Testis (tissue), 3 donors: ENCODE results near the gene POTEC. TPM values are rescaled to one million over a fixed set of nuclear protein-coding genes. Genes with fewer than 3 reads are reported as not detected.
"Not testable (repeated sequence)": the region's sequence is repeated elsewhere in the genome, so short reads cannot be mapped to it uniquely, and the experiment has no call there.

Source experiments
- DNase-seq: peaks from one replicate; pipeline ENCODE4 v3.0.0-alpha.2; 2019
- H3K27ac ChIP-seq, 2 donors: fragments of 200-600 bp; sonication (generic); one replicate each; pipeline ENCODE4 v1.5.1; 2019
- H3K27me3 ChIP-seq: fragments of 200-600 bp; sonication (generic); one replicate; pipeline ENCODE4 v1.5.1; 2019
- H3K36me3 ChIP-seq: fragments of 200-600 bp; sonication (generic); one replicate; pipeline ENCODE4 v1.5.1; 2017; ENCODE audit warnings: low read depth; ENCODE audit errors: missing control alignments
- H3K4me1 ChIP-seq: fragments of 200-600 bp; sonication (generic); one replicate; pipeline ENCODE4 v1.5.1; 2019
- H3K4me3 ChIP-seq, 2 donors: fragments of 200-600 bp; sonication (generic); one replicate each; pipeline ENCODE4 v1.5.1; 2017 to 2019
- H3K9me3 ChIP-seq: fragments of 200-600 bp; sonication (generic); one replicate; pipeline ENCODE4 v1.5.1; 2017
- WGBS, 2 donors: methylation state at CpG; one replicate each; pipeline ENCODE4 v1.1.5; 2018; 5-methylcytosine and 5-hydroxymethylcytosine counted together
- intact Hi-C: fragments of 100-400 bp; cut with DNase I; formaldehyde crosslinking; loops from one replicate; pipeline ENCODE4 v1.15.1; 2023; ENCODE audit warnings: low total_unique reads
- polyA plus RNA-seq: library from polyadenylated mRNA; stranded (reverse); fragments of 350-450 nt; fragmentation: Illumina TruSeq; extraction: RNeasy Lipid Tissue Mini Kit (QIAGEN cat#74804); gene quantifications from one replicate; pipeline ENCODE4 v1.2.3, GENCODE V29; 2014; ENCODE audit warnings: low read depth, low replicate concordance; ENCODE audit not compliant: insufficient read depth
- small RNA-seq, 2 donors: library from RNA; depleted of rRNA; stranded (forward); fragments of <200 nt; gene quantifications; one replicate each; pipeline ENCODE3, GENCODE V24; 2016
- total RNA-seq, 2 donors: library from RNA; depleted of rRNA; stranded (reverse); fragments of >200 nt; gene quantifications; one replicate each; pipeline ENCODE4 v1.2.3, GENCODE V29; 2016

POTEC gene
- total and polyA plus RNA-seq, 3 donors from 2014 or later: 10.8 to 70.2 (median 31.5) TPM

- H3K36me3 ChIP-seq, intact Hi-C loops, H3K27ac ChIP-seq, H3K4me1 ChIP-seq, DNase-seq, H3K9me3 ChIP-seq, H3K27me3 ChIP-seq, H3K4me3 ChIP-seq: not testable (repeated sequence)
- WGBS, 2 donors: 55 to 83% methylated on average over 7 to 15 of the region's 15 CpGs
Observed at GRCh38 chr18:14475520-14475919, 67.9 kb downstream of the POTEC start.

- intact Hi-C loops, H3K4me3 ChIP-seq, H3K27me3 ChIP-seq, H3K27ac ChIP-seq, H3K36me3 ChIP-seq, DNase-seq, H3K9me3 ChIP-seq, H3K4me1 ChIP-seq: not testable (repeated sequence)
- 98% methylated on average over 12 of the region's 22 CpGs; no CpG with 5 or more reads in 1 of the 2 donors for WGBS, 2 donors
Observed at GRCh38 chr18:14474752-14475151, 68.6 kb downstream of the POTEC start.

GRCh38 chr18:14474007-14474720 lies 69.2 kb downstream of the POTEC start:
- H3K27me3 ChIP-seq, H3K36me3 ChIP-seq, H3K27ac ChIP-seq, H3K4me3 ChIP-seq, DNase-seq, intact Hi-C loops, H3K9me3 ChIP-seq, H3K4me1 ChIP-seq: not testable (repeated sequence)
- WGBS, 2 donors: 72 to 79% methylated on average over 12 to 35 of the region's 38 CpGs

- H3K4me1 ChIP-seq, H3K27ac ChIP-seq, H3K9me3 ChIP-seq, intact Hi-C loops, H3K4me3 ChIP-seq, DNase-seq, H3K36me3 ChIP-seq, H3K27me3 ChIP-seq: not testable (repeated sequence)
- 82 to 83% methylated on average over 9 to 23 of the region's 23 CpGs for WGBS, 2 donors
Observed at GRCh38 chr18:14473250-14474006, 70.0 kb downstream of the POTEC start.

- WGBS, 2 donors: 56 to 79% methylated on average over 3 of the region's 3 CpGs
- H3K4me3 ChIP-seq, H3K27ac ChIP-seq, H3K27me3 ChIP-seq, H3K36me3 ChIP-seq, intact Hi-C loops, H3K4me1 ChIP-seq, DNase-seq, H3K9me3 ChIP-seq: not testable (repeated sequence)
Observed at GRCh38 chr18:14471286-14471685, 72.1 kb downstream of the POTEC start.

GRCh38 chr18:14470446-14470845 lies 73.0 kb downstream of the POTEC start:
- intact Hi-C loops, H3K27me3 ChIP-seq, DNase-seq, H3K36me3 ChIP-seq, H3K4me1 ChIP-seq, H3K9me3 ChIP-seq, H3K27ac ChIP-seq, H3K4me3 ChIP-seq: not testable (repeated sequence)
- WGBS, 2 donors: 75 to 77% methylated on average over 3 of the region's 3 CpGs

- intact Hi-C loops, H3K27ac ChIP-seq, H3K4me1 ChIP-seq, H3K9me3 ChIP-seq, H3K36me3 ChIP-seq, H3K27me3 ChIP-seq, H3K4me3 ChIP-seq, DNase-seq: not testable (repeated sequence)
Observed at GRCh38 chr18:14470046-14470445, 73.4 kb downstream of the POTEC start.

- H3K27me3 ChIP-seq, intact Hi-C loops, H3K4me3 ChIP-seq, DNase-seq, H3K27ac ChIP-seq, H3K4me1 ChIP-seq, H3K36me3 ChIP-seq, H3K9me3 ChIP-seq: not testable (repeated sequence)
- 67 to 93% methylated on average over 1 of the region's 1 CpG for WGBS, 2 donors
Observed at GRCh38 chr18:14465989-14466388, 77.4 kb downstream of the POTEC start.

Small RNA genes within 50 kb of the gene (small RNA-seq; reads per million reads assigned to genes)
- 0 reads per million in 2 donors for gene RNU6-1021P

Other genes starting within 250 kb of the POTEC start
- gene ANKRD30B, start 204.6 kb upstream of the POTEC start, total RNA-seq: 10 to 100 TPM; 23.0 to 42.0 TPM
- gene ANKRD30B, start 204.6 kb upstream of the POTEC start, polyA plus RNA-seq: 10.5 TPM